GM21360 (cell line): ENCODE measurements around the gene FBXO17.

Experiments used
- ATAC-seq: cut with Tn5 transposase; IDR thresholded peaks from one replicate; pipeline ENCODE4 v1.9.1; 2021; ENCODE audit warnings: mild to moderate bottlenecking, moderate library complexity; ENCODE audit not compliant: unreplicated experiment

The FBXO17 gene

DNA sequence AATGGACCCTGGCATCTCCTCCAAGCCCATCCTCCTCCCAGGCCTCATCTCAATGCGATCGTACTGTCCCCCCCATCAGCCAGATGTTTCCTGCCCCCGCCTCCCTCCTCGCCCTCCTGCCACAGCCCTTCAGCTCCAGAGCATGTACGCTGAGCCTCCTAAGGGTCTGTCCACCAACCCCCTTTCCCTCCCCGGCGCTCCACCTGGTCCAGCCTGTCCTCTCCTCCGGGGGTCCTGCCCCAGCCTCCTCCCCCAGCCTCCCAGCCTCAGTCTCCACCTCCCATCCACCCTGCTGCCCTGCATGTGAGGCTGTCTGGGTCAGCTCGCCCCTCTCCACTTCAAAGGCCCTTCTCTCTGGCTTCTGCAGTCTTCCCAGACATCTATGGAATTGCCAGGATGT, 80.6 kb downstream of the FBXO17 start:
- ATAC-seq = no peak

- no peak for ATAC-seq
Measured at GRCh38 chr19:38893341-38893771, 82.2 kb downstream of the FBXO17 start.

DNA sequence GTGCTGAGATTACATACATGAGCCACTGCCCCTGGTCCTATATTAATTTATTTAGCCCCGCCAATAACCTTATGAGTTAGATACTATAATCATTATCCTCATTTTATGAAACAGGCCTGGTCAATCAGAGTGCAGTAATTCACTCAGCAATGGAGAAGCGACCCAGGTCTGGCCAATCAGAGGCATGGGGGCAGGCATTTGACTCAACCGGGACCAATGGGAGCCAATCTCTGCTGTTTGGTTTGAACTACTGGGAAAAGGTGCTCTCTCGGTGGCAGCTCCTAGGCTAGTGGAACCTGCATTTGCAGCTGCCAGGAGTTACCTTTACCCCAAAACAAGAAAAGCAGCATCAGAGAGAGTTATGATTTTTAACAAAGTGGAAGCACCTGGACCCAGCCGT, 82.7 kb downstream of the FBXO17 start:
- ATAC-seq = no peak

- ATAC-seq = no peak
Measured at GRCh38 chr19:38891771-38892170, 83.8 kb downstream of the FBXO17 start.
